Activated naive CD8-positive, alpha-beta T cell (primary cell): Measurements from ENCODE around the gene PYGB.
"Not testable (repeated sequence)": the region's sequence is repeated elsewhere in the genome, so short reads cannot be mapped to it uniquely, and the experiment has no call there.

Source experiments
- H3K27ac Mint-ChIP-seq: one replicate; pipeline ENCODE4 v1.8.0; 2021; ENCODE audit warnings: mixed read lengths
- H3K27me3 Mint-ChIP-seq: one replicate; pipeline ENCODE4 v1.8.0; 2021; ENCODE audit warnings: mixed read lengths
- H3K36me3 Mint-ChIP-seq: one replicate; pipeline ENCODE4 v1.8.0; 2021; ENCODE audit warnings: mixed read lengths
- H3K4me1 Mint-ChIP-seq: one replicate; pipeline ENCODE4 v1.8.0; 2021; ENCODE audit warnings: low read depth, mixed read lengths
- H3K4me3 Mint-ChIP-seq: one replicate; pipeline ENCODE4 v1.8.0; 2021; ENCODE audit warnings: mild to moderate bottlenecking, mixed read lengths
- H3K9me3 Mint-ChIP-seq: one replicate; pipeline ENCODE4 v1.8.0; 2021; ENCODE audit warnings: low read depth, mixed read lengths

PYGB gene

GRCh38 chr20:25234009-25234849 lies 13.7 kb upstream of the PYGB start:
- not testable (repeated sequence) for H3K27me3 Mint-ChIP-seq, H3K27ac Mint-ChIP-seq, H3K9me3 Mint-ChIP-seq, H3K36me3 Mint-ChIP-seq, H3K4me3 Mint-ChIP-seq
- H3K4me1 Mint-ChIP-seq: peaks cover 18% of the 10 kb centered on the region

GRCh38 chr20:25236450-25237304 lies 11.2 kb upstream of the PYGB start:
- Mint-ChIP-seq H3K4me3 (no peak overlapping the region), H3K27ac (peak overlapping the region; percentile 41)

GRCh38 chr20:25237610-25238318 lies 10.1 kb upstream of the PYGB start:
- H3K4me1 Mint-ChIP-seq: peaks cover 21% of the 10 kb centered on the region
- no peaks in the 10 kb centered on the region for H3K9me3 Mint-ChIP-seq
- peak overlapping the region; percentile 56 for H3K4me3 Mint-ChIP-seq
- peaks cover 1% of the 10 kb centered on the region for H3K27me3 Mint-ChIP-seq
- H3K27ac Mint-ChIP-seq: peak overlapping the region; percentile 92
- no peaks in the 10 kb centered on the region for H3K36me3 Mint-ChIP-seq

More at GRCh38 chr20:25236450-25237304, 11.2 kb upstream of the PYGB start:
- Mint-ChIP-seq H3K4me1 (peaks cover 21% of the 10 kb centered on the region), H3K36me3 (no peaks in the 10 kb centered on the region), H3K27me3 (peaks cover 1% of the 10 kb centered on the region), H3K9me3 (no peaks in the 10 kb centered on the region)

- H3K4me1 Mint-ChIP-seq: peaks cover 21% of the 10 kb centered on the region
- H3K27ac Mint-ChIP-seq: peak overlapping the region; percentile 92
- H3K9me3 Mint-ChIP-seq: peaks cover under 1% of the 10 kb centered on the region
- peaks cover 1% of the 10 kb centered on the region for H3K27me3 Mint-ChIP-seq
- peak overlapping the region; percentile 56 for H3K4me3 Mint-ChIP-seq
- no peaks in the 10 kb centered on the region for H3K36me3 Mint-ChIP-seq
Measured at GRCh38 chr20:25238319-25239037, 9.4 kb upstream of the PYGB start.

- peaks cover 4% of the 10 kb centered on the region for H3K9me3 Mint-ChIP-seq
- H3K36me3 Mint-ChIP-seq: peaks cover 3% of the 10 kb centered on the region
- peaks cover 21% of the 10 kb centered on the region for H3K4me1 Mint-ChIP-seq
- H3K27ac Mint-ChIP-seq: peak overlapping the region; percentile 34
- no peak overlapping the region for H3K4me3 Mint-ChIP-seq
- H3K27me3 Mint-ChIP-seq: peaks cover 1% of the 10 kb centered on the region
Measured at GRCh38 chr20:25239387-25240370, 8.2 kb upstream of the PYGB start.

GRCh38 chr20:25240851-25241658 lies 6.8 kb upstream of the PYGB start:
- not testable (repeated sequence) for H3K27me3 Mint-ChIP-seq

GRCh38 chr20:25241659-25241955 lies 6.3 kb upstream of the PYGB start:
- H3K27me3 Mint-ChIP-seq, H3K9me3 Mint-ChIP-seq: not testable (repeated sequence)

More at GRCh38 chr20:25240851-25241658, 6.8 kb upstream of the PYGB start:
- not testable (repeated sequence) for H3K27ac Mint-ChIP-seq, H3K36me3 Mint-ChIP-seq, H3K4me3 Mint-ChIP-seq, H3K9me3 Mint-ChIP-seq
- peaks cover 21% of the 10 kb centered on the region for H3K4me1 Mint-ChIP-seq

GRCh38 chr20:25242231-25242630 lies 5.7 kb upstream of the PYGB start:
- H3K4me3 Mint-ChIP-seq: no peak overlapping the region
- H3K9me3 Mint-ChIP-seq: peaks cover 4% of the 10 kb centered on the region
- peaks cover 29% of the 10 kb centered on the region for H3K4me1 Mint-ChIP-seq
- H3K36me3 Mint-ChIP-seq: peaks cover 3% of the 10 kb centered on the region
- H3K27me3 Mint-ChIP-seq: no peaks in the 10 kb centered on the region
- H3K27ac Mint-ChIP-seq: no peak overlapping the region

More at GRCh38 chr20:25241659-25241955, 6.3 kb upstream of the PYGB start:
- H3K36me3 Mint-ChIP-seq, H3K27ac Mint-ChIP-seq, H3K4me3 Mint-ChIP-seq: not testable (repeated sequence)
- H3K4me1 Mint-ChIP-seq: peaks cover 24% of the 10 kb centered on the region

- peaks cover 18% of the 10 kb centered on the region for H3K4me1 Mint-ChIP-seq
- peaks cover 3% of the 10 kb centered on the region for H3K36me3 Mint-ChIP-seq
- peaks cover 4% of the 10 kb centered on the region for H3K9me3 Mint-ChIP-seq
- no peaks in the 10 kb centered on the region for H3K27me3 Mint-ChIP-seq
- H3K4me3 Mint-ChIP-seq: no peak overlapping the region
- peak overlapping the region; percentile 22 for H3K27ac Mint-ChIP-seq
Measured at GRCh38 chr20:25243416-25243979, 4.4 kb upstream of the PYGB start.

- H3K4me1 Mint-ChIP-seq: peaks cover 22% of the 10 kb centered on the region
- no peak overlapping the region for H3K27ac Mint-ChIP-seq
- H3K27me3 Mint-ChIP-seq: no peaks in the 10 kb centered on the region
- H3K4me3 Mint-ChIP-seq: no peak overlapping the region
- peaks cover 4% of the 10 kb centered on the region for H3K9me3 Mint-ChIP-seq
- peaks cover 3% of the 10 kb centered on the region for H3K36me3 Mint-ChIP-seq
Measured at GRCh38 chr20:25244976-25245375, 2.9 kb upstream of the PYGB start.

GRCh38 chr20:25245461-25245860 lies 2.4 kb upstream of the PYGB start:
- H3K27me3 Mint-ChIP-seq: no peaks in the 10 kb centered on the region

GRCh38 chr20:25246182-25246999 lies 1.5 kb upstream of the PYGB start:
- peak overlapping the region; percentile 79 for H3K4me3 Mint-ChIP-seq

More at GRCh38 chr20:25245461-25245860, 2.4 kb upstream of the PYGB start:
- Mint-ChIP-seq H3K27ac (no peak overlapping the region), H3K4me1 (peaks cover 27% of the 10 kb centered on the region), H3K9me3 (peaks cover 4% of the 10 kb centered on the region), H3K4me3 (no peak overlapping the region), H3K36me3 (peaks cover 3% of the 10 kb centered on the region)

More at GRCh38 chr20:25246182-25246999, 1.5 kb upstream of the PYGB start:
- Mint-ChIP-seq H3K36me3 (peaks cover 3% of the 10 kb centered on the region), H3K27ac (peak overlapping the region; percentile 46), H3K27me3 (no peaks in the 10 kb centered on the region), H3K4me1 (peaks cover 36% of the 10 kb centered on the region), H3K9me3 (peaks cover 4% of the 10 kb centered on the region)
